RWPE2 (cell line): ENCODE results near the gene GALNT18.

Source experiments
- ATAC-seq: fragments of 200-7000 bp; cut with Tn5 transposase; 3 replicates; pipeline ENCODE4 v1.9.1; 2021; ENCODE audit warnings: low read depth
- DNase-seq: peaks from one replicate; pipeline ENCODE4 v3.0.0-alpha.2; 2020; ENCODE audit warnings: low spot score
- H3K27ac ChIP-seq: fragments of 450-650 bp; 2 replicates; pipeline ENCODE4 v1.5.1; 2017; ENCODE audit warnings: mild to moderate bottlenecking; ENCODE audit not compliant: poor library complexity, severe bottlenecking
- H3K27me3 ChIP-seq: fragments of 250-450 bp; sonication (Bioruptor Pico); 2 replicates; pipeline ENCODE4 v1.5.1; 2021; ENCODE audit warnings: mild to moderate bottlenecking, moderate library complexity; ENCODE audit not compliant: insufficient read depth, poor library complexity, severe bottlenecking
- H3K36me3 ChIP-seq: fragments of 250-450 bp; sonication (Bioruptor Pico); 2 replicates; pipeline ENCODE4 v1.5.1; 2020; ENCODE audit warnings: low read depth, mild to moderate bottlenecking, moderate library complexity
- H3K4me1 ChIP-seq: fragments of 250-450 bp; sonication (Bioruptor Pico); 2 replicates; pipeline ENCODE4 v1.5.1; 2021; ENCODE audit warnings: mild to moderate bottlenecking, moderate library complexity; ENCODE audit not compliant: insufficient read depth, poor library complexity, severe bottlenecking
- H3K4me3 ChIP-seq: fragments of 250-450 bp; sonication (Bioruptor Pico); 2 replicates; pipeline ENCODE4 v1.5.1; 2021; ENCODE audit warnings: mild to moderate bottlenecking, moderate library complexity; ENCODE audit not compliant: severe bottlenecking
- H3K9me3 ChIP-seq: fragments of 250-450 bp; sonication (Bioruptor Pico); 2 replicates; pipeline ENCODE4 v1.5.1; 2021; ENCODE audit warnings: mild to moderate bottlenecking, moderate library complexity; ENCODE audit not compliant: severe bottlenecking
- CTCF ChIP-seq: fragments of 450-650 bp; IDR thresholded peaks from one replicate; pipeline ENCODE4 v1.5.1; 2017; ENCODE audit warnings: mild to moderate bottlenecking, moderate library complexity; ENCODE audit not compliant: poor library complexity, severe bottlenecking

GALNT18 gene

GRCh38 chr11:11587122-11587521 lies 34.7 kb downstream of the GALNT18 start:
- Histone ChIP-seq H3K4me1 (peaks cover 32% of the 10 kb centered on the region), H3K9me3 (no peaks in the 10 kb centered on the region), H3K36me3 (no peaks in the 10 kb centered on the region), H3K27me3 (no peaks in the 10 kb centered on the region), H3K4me3 (no peak overlapping the region), H3K27ac (no peak overlapping the region)
- DNase-seq (no peak), ATAC-seq (no peak)
- TF ChIP-seq CTCF: no peak

- Histone ChIP-seq H3K27me3 (no peaks in the 10 kb centered on the region), H3K4me1 (peaks cover 32% of the 10 kb centered on the region), H3K27ac (peak overlapping the region; percentile 93), H3K36me3 (no peaks in the 10 kb centered on the region), H3K4me3 (no peak overlapping the region), H3K9me3 (no peaks in the 10 kb centered on the region)
- DNase-seq (no peak), ATAC-seq (no peak)
- TF ChIP-seq CTCF: no peak
Measured at GRCh38 chr11:11586465-11586864, 35.3 kb downstream of the GALNT18 start.

- TF ChIP-seq CTCF: no peak
- Histone ChIP-seq H3K4me1 (peaks cover 37% of the 10 kb centered on the region), H3K4me3 (no peak overlapping the region), H3K36me3 (no peaks in the 10 kb centered on the region), H3K27ac (peak overlapping the region; percentile 93), H3K9me3 (no peaks in the 10 kb centered on the region), H3K27me3 (no peaks in the 10 kb centered on the region)
- no peak for DNase-seq
- ATAC-seq: peak; percentile 44; the same call in 2 of the 3 replicates
Measured at GRCh38 chr11:11584937-11585336, 36.9 kb downstream of the GALNT18 start.

GRCh38 chr11:11584530-11584810 lies 37.3 kb downstream of the GALNT18 start:
- ATAC-seq (peak; percentile 98), DNase-seq (peak; percentile 84)

More at GRCh38 chr11:11584530-11584810, 37.3 kb downstream of the GALNT18 start:
- H3K4me1 ChIP-seq: peaks cover 37% of the 10 kb centered on the region
- H3K27me3 ChIP-seq: no peaks in the 10 kb centered on the region
- no peak for TF ChIP-seq CTCF
- no peaks in the 10 kb centered on the region for H3K9me3 ChIP-seq
- H3K27ac ChIP-seq: peak overlapping the region; percentile 93
- H3K36me3 ChIP-seq: no peaks in the 10 kb centered on the region
- no peak overlapping the region for H3K4me3 ChIP-seq
